Common myeloid progenitor, CD34-positive (primary cell): ENCODE data around the gene ZCCHC14.

Experiments
- CTCF ChIA-PET: fragments of 350-600 bp; sonication (Branson Sonifier 250); formaldehyde crosslinking; loops from one replicate; lab custom pipeline; 2021; ENCODE audit warnings: antibody characterized with exemption; lab: Charles Lee
- POLR2A ChIA-PET: fragments of 350-600 bp; sonication (Branson Sonifier 250); formaldehyde crosslinking; loops from one replicate; lab custom pipeline; 2021; ENCODE audit warnings: antibody characterized with exemption; lab: Charles Lee
- DNase-seq, 3 donors: peaks; one replicate each; pipeline versions ENCODE4 v3.0.0 to v3.0.0-alpha.2; 2013
- H3K27ac ChIP-seq, 2 experiments: 1 replicate in 1 of 2; 2 replicates in 1 of 2; pipeline ENCODE4 v1.7.0; 2013; ENCODE audit warnings: inconsistent platforms in 2 of 2, low read length in 2 of 2, mild to moderate bottlenecking in 2 of 2, low read depth in 1 of 2, moderate library complexity in 1 of 2; ENCODE audit not compliant: severe bottlenecking in 2 of 2, insufficient read depth in 1 of 2, poor library complexity in 1 of 2
- H3K27me3 ChIP-seq, 5 experiments: replicated peaks in 2 of 5; 1 replicate in 3 of 5; 2 replicates in 2 of 5; pipeline versions ENCODE4 v1.6.1 to v1.7.0; 2013; ENCODE audit warnings: low read length in 4 of 5, mild to moderate bottlenecking in 2 of 5, moderate library complexity in 2 of 5, inconsistent platforms in 1 of 5; ENCODE audit not compliant: insufficient read depth in 5 of 5, control insufficient read depth in 4 of 5
- H3K36me3 ChIP-seq, 4 experiments: 1 replicate in 2 of 4; 2 replicates in 2 of 4; pipeline versions ENCODE4 v1.6.1 to v1.7.0; 2013; ENCODE audit warnings: low read length in 3 of 4, control low read depth in 1 of 4, mild to moderate bottlenecking in 1 of 4; ENCODE audit not compliant: control insufficient read depth in 4 of 4, insufficient read depth in 4 of 4
- H3K4me1 ChIP-seq, 4 experiments: 1 replicate in 3 of 4; 2 replicates in 1 of 4; pipeline versions ENCODE4 v1.6.1 to v1.7.1; 2013; ENCODE audit warnings: low read length in 3 of 4, mild to moderate bottlenecking in 3 of 4, control low read depth in 1 of 4, inconsistent platforms in 1 of 4, moderate library complexity in 1 of 4; ENCODE audit not compliant: control insufficient read depth in 4 of 4, insufficient read depth in 4 of 4; ENCODE audit errors: control extremely low read depth in 1 of 4
- H3K4me3 ChIP-seq, 7 experiments: 1 replicate in 4 of 7; 2 replicates in 3 of 7; pipeline versions ENCODE4 v1.5.1 to v1.7.0; 2013; ENCODE audit warnings: mild to moderate bottlenecking in 7 of 7, low read length in 6 of 7, moderate library complexity in 6 of 7, inconsistent platforms in 2 of 7, low read depth in 2 of 7, control low read depth in 1 of 7; ENCODE audit not compliant: insufficient read depth in 4 of 7, control insufficient read depth in 1 of 7; ENCODE audit errors: extremely low read depth in 1 of 7
- H3K9me3 ChIP-seq, 5 experiments: 1 replicate in 4 of 5; 2 replicates in 1 of 5; pipeline versions ENCODE4 v1.6.1 to v1.7.1; 2013; ENCODE audit warnings: low read length in 4 of 5, mild to moderate bottlenecking in 2 of 5, inconsistent platforms in 1 of 5, low read depth in 1 of 5, moderate library complexity in 1 of 5; ENCODE audit not compliant: control insufficient read depth in 4 of 5, insufficient read depth in 2 of 5; ENCODE audit errors: control extremely low read depth in 1 of 5
- WGBS: methylation state at CpG from one replicate; pipeline ENCODE4 v1.1.5; 2013; ENCODE audit not compliant: insufficient coverage; 5-methylcytosine and 5-hydroxymethylcytosine counted together

The ZCCHC14 gene

GRCh38 chr16:87412371-87412995 is 80.3 kb downstream of the ZCCHC14 start:
- Histone ChIP-seq H3K27ac (no peak overlapping the region), H3K27me3 (no peaks in the 10 kb centered on the region), H3K36me3 (peaks cover 7 to 68% (median 51%) of the 10 kb centered on the region in 4 experiments), H3K4me1 (no peaks in the 10 kb centered on the region), H3K4me3 (no peak overlapping the region), H3K9me3 (no peaks in the 10 kb centered on the region)
- DNase-seq, result no peak
- POLR2A ChIA-PET, result no interaction called here
- CTCF ChIA-PET, result interaction anchor here (0.7 to 1.6 kb wide), 3 partner anchors 51 to 225 kb away, joined by 3 to 4 read pairs (median 3); no protein-coding TSS in a partner anchor
- WGBS, result 96% methylated on average over 25 of the region's 31 CpGs

GRCh38 chr16:87411375-87412271 is 81.2 kb downstream of the ZCCHC14 start:
- ChIA-PET POLR2A (no interaction called here), CTCF (interaction anchor here (1.5 kb wide), 1 partner anchor 52 kb away, joined by 3 read pairs; no protein-coding TSS in a partner anchor)
- Histone ChIP-seq H3K36me3 (peaks cover 7 to 69% (median 49%) of the 10 kb centered on the region in 4 experiments), H3K27ac (no peak overlapping the region), H3K27me3 (no peaks in the 10 kb centered on the region), H3K4me3 (no peak overlapping the region), H3K4me1 (no peaks in the 10 kb centered on the region), H3K9me3 (no peaks in the 10 kb centered on the region)
- DNase-seq, result no peak
- 97% methylated on average over 27 of the region's 49 CpGs for WGBS

GRCh38 chr16:87410968-87411367 is 81.9 kb downstream of the ZCCHC14 start:
- Histone ChIP-seq H3K27me3 (no peaks in the 10 kb centered on the region), H3K4me3 (no peak overlapping the region), H3K27ac (no peak overlapping the region), H3K4me1 (no peaks in the 10 kb centered on the region), H3K36me3 (peaks cover 7 to 68% (median 48%) of the 10 kb centered on the region in 4 experiments), H3K9me3 (no peaks in the 10 kb centered on the region)
- WGBS, result 94% methylated on average over 14 of the region's 14 CpGs
- CTCF ChIA-PET, result no interaction called here
- POLR2A ChIA-PET, result no interaction called here
- DNase-seq, result no peak

GRCh38 chr16:87410530-87410929 is 82.3 kb downstream of the ZCCHC14 start:
- CTCF ChIA-PET, result interaction anchor here (0.7 to 1.3 kb wide), 2 partner anchors 11 to 16 kb away, joined by 3 to 4 read pairs; no protein-coding TSS in a partner anchor
- DNase-seq, result no peak
- POLR2A ChIA-PET, result no interaction called here
- no peaks in the 10 kb centered on the region for H3K4me1 ChIP-seq
- no peaks in the 10 kb centered on the region for H3K27me3 ChIP-seq
- WGBS, result 96% methylated on average over 11 of the region's 11 CpGs
- H3K9me3 ChIP-seq, result no peaks in the 10 kb centered on the region
- H3K4me3 ChIP-seq, result no peak overlapping the region
- no peak overlapping the region for H3K27ac ChIP-seq
- peaks cover 7 to 69% (median 49%) of the 10 kb centered on the region in 4 experiments for H3K36me3 ChIP-seq

- Histone ChIP-seq H3K27me3 (no peaks in the 10 kb centered on the region), H3K4me3 (no peak overlapping the region), H3K9me3 (no peaks in the 10 kb centered on the region), H3K27ac (no peak overlapping the region), H3K36me3 (peaks cover 7 to 70% (median 52%) of the 10 kb centered on the region in 4 experiments), H3K4me1 (no peaks in the 10 kb centered on the region)
- DNase-seq, result no peak
- WGBS, result 96% methylated on average over 13 of the region's 13 CpGs
- POLR2A ChIA-PET, result no interaction called here
- CTCF ChIA-PET, result interaction anchor here (0.7 to 1.3 kb wide), 2 partner anchors 10 to 15 kb away, joined by 3 to 4 read pairs; no protein-coding TSS in a partner anchor
Measured at GRCh38 chr16:87409781-87410180, 83.0 kb downstream of the ZCCHC14 start.

GRCh38 chr16:87409153-87409552 is 83.7 kb downstream of the ZCCHC14 start:
- no peak for DNase-seq
- Histone ChIP-seq H3K36me3 (peaks cover 8 to 73% (median 52%) of the 10 kb centered on the region in 4 experiments), H3K9me3 (no peaks in the 10 kb centered on the region), H3K27ac (no peak overlapping the region), H3K27me3 (no peaks in the 10 kb centered on the region), H3K4me1 (no peaks in the 10 kb centered on the region), H3K4me3 (no peak overlapping the region)
- ChIA-PET POLR2A (no interaction called here), CTCF (interaction anchor here (1.3 kb wide), 1 partner anchor 10 kb away, joined by 3 read pairs; no protein-coding TSS in a partner anchor)
- 96% methylated on average over 12 of the region's 13 CpGs for WGBS
